HG02870 (cell line): ENCODE results near the gene SEMG1.

Experiments used
- ATAC-seq: cut with Tn5 transposase; IDR thresholded peaks from one replicate; pipeline ENCODE4 v1.9.1; 2021; ENCODE audit warnings: mild to moderate bottlenecking, moderate library complexity; ENCODE audit not compliant: unreplicated experiment

Gene SEMG1

GRCh38 chr20:45218636-45219035 is 11.8 kb downstream of the SEMG1 start:
- ATAC-seq = no peak

GRCh38 chr20:45221076-45221475 is 14.2 kb downstream of the SEMG1 start, which contains the start of gene SEMG2:
Gene SEMG2, plus strand, starts transcription at chr20:45221373. Its CDS starts 17 bp downstream, at chr20:45221390.
- no peak for ATAC-seq

- no peak for ATAC-seq
Observed at GRCh38 chr20:45223136-45223535, 16.3 kb downstream of the SEMG1 start.

- no peak for ATAC-seq
Observed at GRCh38 chr20:45226287-45226686, 19.5 kb downstream of the SEMG1 start.

- ATAC-seq = no peak
Observed at GRCh38 chr20:45229264-45230056, 22.6 kb downstream of the SEMG1 start.

GRCh38 chr20:45230631-45231030 is 23.8 kb downstream of the SEMG1 start:
- no peak for ATAC-seq

- ATAC-seq = no peak
Observed at GRCh38 chr20:45235995-45236394, 29.2 kb downstream of the SEMG1 start.

GRCh38 chr20:45238139-45238538 is 31.3 kb downstream of the SEMG1 start:
- no peak for ATAC-seq

- ATAC-seq = no peak
Observed at GRCh38 chr20:45246109-45246508, 39.3 kb downstream of the SEMG1 start.

GRCh38 chr20:45247865-45248264 is 41.0 kb downstream of the SEMG1 start:
- no peak for ATAC-seq

GRCh38 chr20:45248609-45249008 is 41.8 kb downstream of the SEMG1 start:
- no peak for ATAC-seq

GRCh38 chr20:45251884-45252560 is 45.2 kb downstream of the SEMG1 start:
- no peak for ATAC-seq

- ATAC-seq = no peak
Observed at GRCh38 chr20:45253261-45253660, 46.4 kb downstream of the SEMG1 start.

GRCh38 chr20:45254383-45255262 is 47.8 kb downstream of the SEMG1 start, which contains the start of gene SLPI:
Gene SLPI, minus strand, starts transcription at chr20:45254564. Its CDS starts 21 bp downstream, at chr20:45254543.
- ATAC-seq = no peak

GRCh38 chr20:45257161-45257560 is 50.3 kb downstream of the SEMG1 start:
- no peak for ATAC-seq

GRCh38 chr20:45257711-45258110 is 50.9 kb downstream of the SEMG1 start:
- no peak for ATAC-seq

GRCh38 chr20:45258259-45258658 is 51.4 kb downstream of the SEMG1 start:
- no peak for ATAC-seq

GRCh38 chr20:45258664-45259063 is 51.8 kb downstream of the SEMG1 start:
- ATAC-seq = no peak
